ENCODE results near the gene MYO15A.

- TF ChIP-seq CTCF (IDR thresholded peaks at IDR 0.05) = no peak
- TF ChIP-seq REST (IDR thresholded peaks at IDR 0.05; ENCODE audit: insufficient read depth in 1 of 2, low read depth in 2 of 2, low read length in 1 of 2) = no peak
- TF ChIP-seq POLR2AphosphoS5 (IDR thresholded peaks at IDR 0.05; ENCODE audit: low read depth, low read length) = no peak
- TF ChIP-seq SIN3A (IDR thresholded peaks at IDR 0.05; ENCODE audit: borderline replicate concordance, insufficient read depth, low read depth, low read length) = no peak
- TF ChIP-seq TCF7L2 (IDR thresholded peaks at IDR 0.05; ENCODE audit: low read depth, low read length) = no peak
Measured at GRCh38 chr17:18117533-18117932, 9.0 kb downstream of the MYO15A start.

Measured in Panc1 (cell line).